OCI-M2 (cell line): ENCODE measurements around the gene MYO1A.
A peak's percentile ranks its signal among the peaks of the same experiment; 100 is the strongest.

Source experiments
- DNase-seq: peaks from one replicate; lab custom pipeline; 2025; ENCODE audit not compliant: unreplicated experiment; lab: John Stamatoyannopoulos, UW

The MYO1A gene

GRCh38 chr12:57049890-57050289 is at the start of gene MYO1A:
Gene MYO1A, minus strand, starts transcription at chr12:57050129. Its CDS starts 1,806 bp downstream, at chr12:57048323.
- DNase-seq = no peak

DNA sequence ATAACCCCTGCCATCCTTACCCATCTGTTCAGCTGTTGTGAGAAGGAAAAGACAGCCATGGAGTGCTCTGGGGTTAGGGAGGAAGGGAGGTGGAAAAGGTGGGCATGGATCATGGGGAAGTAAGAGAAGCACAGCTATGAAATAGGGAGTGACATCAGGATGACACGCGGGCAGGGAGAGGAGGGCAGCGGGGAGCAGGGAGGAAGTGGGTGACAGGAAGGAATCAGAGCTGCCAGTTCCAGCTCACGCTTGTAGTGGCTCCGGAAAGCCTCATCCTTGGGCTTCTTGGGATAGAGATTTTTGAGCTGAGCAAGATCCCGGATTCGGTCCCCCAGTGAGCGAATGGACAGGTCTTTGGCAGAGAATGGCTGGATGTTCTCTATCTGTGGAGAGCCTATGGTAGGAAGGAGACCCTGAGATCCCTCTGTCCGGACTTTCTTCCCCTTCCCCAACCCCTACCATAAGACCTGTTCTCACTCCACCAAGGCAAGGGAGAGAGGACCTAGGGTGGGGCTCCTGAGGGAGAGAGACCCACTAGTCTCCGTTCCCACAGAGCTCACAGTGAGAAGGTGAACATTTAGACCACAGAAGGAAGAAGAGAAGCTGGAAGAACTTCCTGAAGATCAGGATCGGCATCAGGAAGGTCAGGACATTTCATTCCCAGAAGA is 49.3 kb upstream of the MYO1A start:
- DNase-seq = no peak

- no peak for DNase-seq
Observed at GRCh38 chr12:57098546-57098945, 48.6 kb upstream of the MYO1A start.

- no peak for DNase-seq
Observed at GRCh38 chr12:57097554-57097835, 47.6 kb upstream of the MYO1A start.

DNA sequence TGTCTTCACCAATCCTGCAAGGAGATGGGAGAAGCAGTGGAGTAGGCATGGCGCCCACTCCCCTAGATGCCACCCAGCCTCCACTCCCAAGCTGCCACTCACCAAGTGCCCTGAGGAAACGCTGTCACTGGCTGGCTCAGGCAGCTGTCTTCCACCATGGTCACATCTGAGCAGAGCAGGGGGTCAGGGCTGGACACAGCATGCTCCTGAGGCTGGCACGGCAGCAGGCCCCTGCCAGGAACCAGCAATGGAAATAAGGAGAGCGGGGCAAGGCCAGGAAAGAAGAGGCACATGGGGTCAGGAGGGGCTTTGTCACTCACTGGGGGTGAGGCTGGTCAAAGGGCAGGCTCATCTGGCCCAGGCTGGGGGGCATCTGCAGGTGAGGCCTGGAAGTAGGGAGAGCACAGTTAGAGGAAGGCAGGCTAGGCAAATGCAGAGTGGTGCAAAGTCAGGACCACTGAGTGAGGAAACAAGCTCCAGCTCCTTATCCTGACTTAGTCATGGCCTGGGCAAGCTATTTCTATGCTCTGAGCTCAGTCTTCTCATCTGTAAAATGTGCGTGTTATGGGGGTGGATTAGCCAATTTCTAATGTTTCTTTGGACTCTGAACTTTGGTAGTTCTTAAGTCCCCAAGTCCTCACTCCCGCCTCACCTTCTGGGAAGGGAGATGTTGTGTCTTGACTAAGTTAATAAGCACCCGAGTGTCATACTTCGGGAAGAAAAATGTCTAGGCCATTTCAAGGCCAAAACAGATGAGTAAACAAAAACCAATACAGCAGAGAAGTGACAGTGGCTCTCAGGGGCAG is 47.0 kb upstream of the MYO1A start:
- no peak for DNase-seq

DNA sequence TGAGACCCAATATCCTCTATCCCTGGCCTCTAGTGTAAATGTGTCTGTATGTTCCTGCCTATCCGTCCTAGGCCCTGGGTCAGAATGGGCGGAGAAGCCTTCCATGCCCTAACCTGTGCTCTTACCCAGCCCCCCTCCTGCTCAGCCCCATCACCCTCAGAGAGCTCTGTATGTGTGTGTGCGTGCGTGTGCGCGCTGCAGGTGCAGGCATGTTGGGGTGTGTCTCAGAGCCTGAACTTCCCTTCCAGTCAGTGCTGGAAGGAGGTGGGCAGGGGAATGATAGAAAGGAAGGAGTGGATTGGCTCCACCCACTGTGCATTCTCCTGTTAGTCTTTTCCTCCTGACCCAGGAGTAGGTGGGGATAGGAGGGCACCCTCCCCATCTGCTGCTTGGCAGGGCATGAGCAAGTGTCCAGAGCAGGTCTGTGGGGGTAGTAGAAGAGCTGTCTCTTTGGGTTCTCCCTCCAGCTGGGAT is 46.2 kb upstream of the MYO1A start:
- no peak for DNase-seq

DNA sequence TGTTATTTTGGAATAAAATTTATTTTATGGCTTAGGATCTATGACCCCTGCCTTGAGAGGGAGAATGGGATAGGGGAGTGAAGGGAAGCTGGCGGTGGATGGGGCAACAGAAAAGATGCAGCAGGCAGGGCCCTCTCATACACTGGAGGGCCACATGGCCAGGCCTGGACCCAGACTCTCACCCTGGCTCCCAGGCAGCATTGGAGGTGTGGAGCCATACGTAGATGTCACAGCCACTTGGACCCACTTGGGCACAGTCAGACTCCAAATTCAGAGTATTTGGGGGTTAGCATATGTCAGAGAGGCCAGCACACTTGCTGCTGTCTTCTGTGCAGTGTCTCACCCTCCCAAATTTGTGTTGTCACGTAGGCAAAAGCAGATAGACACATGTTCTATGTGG is 45.5 kb upstream of the MYO1A start:
- DNase-seq = no peak

- DNase-seq = no peak
Observed at GRCh38 chr12:57094208-57095160, 44.6 kb upstream of the MYO1A start.

- no peak for DNase-seq
Observed at GRCh38 chr12:57093415-57094207, 43.7 kb upstream of the MYO1A start.

GRCh38 chr12:57092876-57093414 is 43.0 kb upstream of the MYO1A start:
- no peak for DNase-seq

GRCh38 chr12:57092529-57092862 is 42.6 kb upstream of the MYO1A start:
- no peak for DNase-seq

DNA sequence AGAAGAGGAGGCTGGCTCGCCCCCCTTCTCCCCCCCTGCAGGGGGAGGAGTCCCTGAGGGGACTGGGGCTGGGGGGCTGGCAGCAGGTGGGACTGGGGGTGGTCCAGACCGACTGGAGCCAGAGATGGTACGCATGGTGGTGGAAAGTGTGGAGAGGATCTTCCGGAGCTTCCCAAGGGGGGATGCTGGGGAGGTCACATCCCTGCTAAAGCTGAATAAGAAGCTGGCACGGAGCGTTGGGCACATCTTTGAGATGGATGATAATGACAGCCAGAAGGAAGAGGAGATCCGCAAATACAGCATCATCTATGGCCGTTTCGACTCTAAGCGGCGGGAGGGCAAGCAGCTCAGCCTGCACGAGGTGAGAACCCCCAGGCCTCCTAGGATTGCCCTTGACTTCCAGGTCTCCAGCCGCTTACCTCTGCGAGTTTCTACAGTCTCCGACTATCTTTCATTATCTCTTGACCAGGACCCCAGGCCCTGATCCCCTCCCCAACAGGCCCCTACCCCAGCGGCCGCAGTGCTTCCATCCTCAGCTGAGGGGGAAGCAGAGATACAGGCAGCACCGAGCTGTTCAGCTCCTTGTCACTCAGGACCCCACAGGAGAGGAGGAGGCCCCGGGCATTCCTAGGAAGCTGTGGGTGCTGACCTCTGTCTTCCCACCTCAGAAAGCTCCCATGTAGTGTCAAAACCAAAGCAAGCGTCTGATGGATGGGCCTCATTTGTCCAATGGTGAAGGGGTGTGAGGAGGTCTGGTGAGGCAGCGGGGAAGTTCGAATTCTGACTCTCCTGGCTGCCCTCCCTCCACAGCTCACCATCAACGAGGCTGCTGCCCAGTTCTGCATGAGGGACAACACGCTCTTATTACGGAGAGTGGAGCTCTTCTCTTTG is 42.0 kb upstream of the MYO1A start:
- no peak for DNase-seq

GRCh38 chr12:57090924-57091637 is 41.2 kb upstream of the MYO1A start:
- no peak for DNase-seq

- DNase-seq = no peak
Observed at GRCh38 chr12:57090490-57090889, 40.6 kb upstream of the MYO1A start.

GRCh38 chr12:57089271-57090245 is 39.6 kb upstream of the MYO1A start:
- no peak for DNase-seq

DNA sequence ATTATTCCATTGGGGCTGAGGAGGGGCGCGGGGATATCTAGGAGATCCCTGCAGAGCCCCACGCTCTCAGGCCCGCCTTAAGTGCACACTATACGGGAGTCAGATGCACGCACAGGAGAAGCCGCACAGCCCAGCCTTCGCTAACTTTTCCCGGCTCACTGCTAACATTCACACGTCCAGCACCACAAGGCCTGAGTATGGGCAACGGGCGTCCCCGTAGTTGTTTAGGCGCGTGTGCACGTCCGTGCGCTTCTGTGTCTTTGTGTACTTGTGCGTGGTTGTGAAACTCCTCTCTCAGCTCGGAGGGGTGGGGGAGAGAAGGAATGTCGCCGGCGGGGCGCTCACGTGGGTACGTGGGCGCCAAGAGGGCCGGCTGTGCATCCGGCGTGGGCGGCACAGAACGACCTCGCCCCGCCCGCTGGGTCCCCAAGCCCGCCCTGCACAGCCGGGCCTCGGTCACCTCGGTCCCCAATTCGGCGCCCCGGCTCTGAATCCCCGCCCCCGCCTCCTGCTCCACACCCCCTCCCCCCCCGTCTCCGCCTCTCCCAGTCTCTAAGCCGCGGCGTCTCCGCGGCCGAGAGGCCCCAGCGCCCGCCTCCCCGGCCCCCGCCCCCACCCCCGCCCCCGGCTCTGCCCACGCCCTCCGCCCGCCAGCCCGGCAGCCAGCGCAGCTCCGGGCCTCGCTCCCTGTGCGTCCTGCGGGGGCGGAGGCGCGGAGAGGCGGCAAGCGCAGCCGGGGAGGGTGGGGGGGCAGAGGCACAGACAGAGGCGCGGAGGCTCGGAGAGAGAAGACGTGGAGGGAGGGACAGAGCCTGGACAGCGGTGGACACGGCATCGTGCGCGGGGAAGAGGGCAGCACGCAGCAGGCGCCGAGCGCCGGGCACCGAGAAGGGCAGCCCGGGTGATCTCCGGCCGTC is 38.7 kb upstream of the MYO1A start, which contains the start of gene NAB2:
NAB2 (plus strand) TSS at position 761 of the 917 bp plus-strand sequence. CDS start 158 bp downstream, outside the sequence.
- DNase-seq = peak; percentile 36
